ENCODE results near the gene HIP1R.
"Not testable (repeated sequence)": the region's sequence is repeated elsewhere in the genome, so short reads cannot be mapped to it uniquely, and the experiment has no call there.

The HIP1R gene

GRCh38 chr12:122875590-122876220 is 40.4 kb downstream of the HIP1R start:
- peak; percentile 52 for DNase-seq

GRCh38 chr12:122876281-122876680 is 41.0 kb downstream of the HIP1R start:
- not testable (repeated sequence) for DNase-seq

GRCh38 chr12:122876731-122877130 is 41.5 kb downstream of the HIP1R start:
- no peak for DNase-seq

- DNase-seq = peak; percentile 7
Observed at GRCh38 chr12:122878780-122879612, 43.7 kb downstream of the HIP1R start.

- DNase-seq = no peak
Observed at GRCh38 chr12:122880155-122880667, 45.0 kb downstream of the HIP1R start.

GRCh38 chr12:122880668-122881067 is 45.4 kb downstream of the HIP1R start:
- DNase-seq = no peak

- no peak for DNase-seq
Observed at GRCh38 chr12:122882908-122883558, 47.8 kb downstream of the HIP1R start.

GRCh38 chr12:122884091-122884826 is 49.0 kb downstream of the HIP1R start:
- DNase-seq = no peak

GRCh38 chr12:122884860-122885259 is 49.6 kb downstream of the HIP1R start:
- DNase-seq = no peak

GRCh38 chr12:122886161-122886560 is 50.9 kb downstream of the HIP1R start:
- no peak for DNase-seq

- DNase-seq = peak; percentile 84
Observed at GRCh38 chr12:122886851-122887818, 51.9 kb downstream of the HIP1R start.

GRCh38 chr12:122887819-122888212 is 52.6 kb downstream of the HIP1R start:
- DNase-seq = no peak

GRCh38 chr12:122888232-122888752 is 53.0 kb downstream of the HIP1R start:
- peak; percentile 83 for DNase-seq

GRCh38 chr12:122889761-122890520 is 54.7 kb downstream of the HIP1R start:
- peak; percentile 7 for DNase-seq

- DNase-seq = peak; percentile 78
Observed at GRCh38 chr12:122891661-122892525, 56.6 kb downstream of the HIP1R start.

- DNase-seq = not testable (repeated sequence)
Observed at GRCh38 chr12:122892724-122893123, 57.5 kb downstream of the HIP1R start.

GRCh38 chr12:122893208-122894153 is 58.2 kb downstream of the HIP1R start:
- no peak for DNase-seq

Data from MV-4-11 (cell line).